ENCODE data around the gene ELL3. TPM values are rescaled to one million over a fixed set of nuclear protein-coding genes. Genes with fewer than 3 reads are reported as not detected.

The ELL3 gene
- total RNA-seq, 6 experiments from 2014 or later = 0.39 to 2.0 (median 1.7) TPM

GRCh38 chr15:43777267-43777914 is 625 bp upstream of the ELL3 start:
- WGBS (ENCODE audit: insufficient coverage, low coverage, low lambda C conversion rate, missing lambda C conversion rate) = 0% methylated on average over 7 of the region's 31 CpGs
- intact Hi-C loops (cut with DNase I) = no loop called here
- TF ChIP-seq POLR2A (IDR thresholded peaks at IDR 0.05) = no peak
- TF ChIP-seq, protein P1, sequence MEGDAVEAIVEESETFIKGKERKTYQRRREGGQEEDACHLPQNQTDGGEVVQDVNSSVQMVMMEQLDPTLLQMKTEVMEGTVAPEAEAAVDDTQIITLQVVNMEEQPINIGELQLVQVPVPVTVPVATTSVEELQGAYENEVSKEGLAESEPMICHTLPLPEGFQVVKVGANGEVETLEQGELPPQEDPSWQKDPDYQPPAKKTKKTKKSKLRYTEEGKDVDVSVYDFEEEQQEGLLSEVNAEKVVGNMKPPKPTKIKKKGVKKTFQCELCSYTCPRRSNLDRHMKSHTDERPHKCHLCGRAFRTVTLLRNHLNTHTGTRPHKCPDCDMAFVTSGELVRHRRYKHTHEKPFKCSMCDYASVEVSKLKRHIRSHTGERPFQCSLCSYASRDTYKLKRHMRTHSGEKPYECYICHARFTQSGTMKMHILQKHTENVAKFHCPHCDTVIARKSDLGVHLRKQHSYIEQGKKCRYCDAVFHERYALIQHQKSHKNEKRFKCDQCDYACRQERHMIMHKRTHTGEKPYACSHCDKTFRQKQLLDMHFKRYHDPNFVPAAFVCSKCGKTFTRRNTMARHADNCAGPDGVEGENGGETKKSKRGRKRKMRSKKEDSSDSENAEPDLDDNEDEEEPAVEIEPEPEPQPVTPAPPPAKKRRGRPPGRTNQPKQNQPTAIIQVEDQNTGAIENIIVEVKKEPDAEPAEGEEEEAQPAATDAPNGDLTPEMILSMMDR (IDR thresholded peaks at IDR 0.05) = peak; percentile 63 to 81 (median 80)

GRCh38 chr15:43776101-43776717 is 557 bp downstream of the ELL3 start:
- peak overlapping the region; percentile 74 to 81 (median 80) for H3K27ac ChIP-seq
- WGBS (ENCODE audit: insufficient coverage, low coverage, low lambda C conversion rate, missing lambda C conversion rate) = 11% methylated on average over 22 of the region's 35 CpGs
- no peak for TF ChIP-seq POLR2A (IDR thresholded peaks at IDR 0.05)
- TF ChIP-seq, protein P1 (IDR thresholded peaks at IDR 0.05) = no peak
- peak; percentile 2 to 19 (median 8) for ATAC-seq
- H3K36me3 ChIP-seq = peaks cover 8 to 26% (median 20%) of the 10 kb centered on the region in 4 donors
- peaks cover 0 to 7% (median 2%) of the 10 kb centered on the region in 4 donors for H3K4me1 ChIP-seq
- peak overlapping the region; percentile 54 to 69 (median 63) for H3K4me3 ChIP-seq
- DNase-seq = peak in 2 of 3 donors; percentile 58
- no peaks in the 10 kb centered on the region for H3K9me3 ChIP-seq
- intact Hi-C loops (cut with DNase I) = no loop called here
- H3K27me3 ChIP-seq = no peaks in the 10 kb centered on the region

More at GRCh38 chr15:43777267-43777914, 625 bp upstream of the ELL3 start:
- Histone ChIP-seq H3K4me1 (peaks cover 0 to 7% (median 2%) of the 10 kb centered on the region in 4 donors), H3K9me3 (no peaks in the 10 kb centered on the region), H3K27ac (peak overlapping the region; percentile 74 to 81 (median 80)), H3K4me3 (peak overlapping the region; percentile 54 to 69 (median 63)), H3K27me3 (no peaks in the 10 kb centered on the region), H3K36me3 (peaks cover 4 to 15% (median 9%) of the 10 kb centered on the region in 4 donors)
- DNase-seq (peak; percentile 87 to 90 (median 88)), ATAC-seq (peak; percentile 72 to 83 (median 80))

DNA sequence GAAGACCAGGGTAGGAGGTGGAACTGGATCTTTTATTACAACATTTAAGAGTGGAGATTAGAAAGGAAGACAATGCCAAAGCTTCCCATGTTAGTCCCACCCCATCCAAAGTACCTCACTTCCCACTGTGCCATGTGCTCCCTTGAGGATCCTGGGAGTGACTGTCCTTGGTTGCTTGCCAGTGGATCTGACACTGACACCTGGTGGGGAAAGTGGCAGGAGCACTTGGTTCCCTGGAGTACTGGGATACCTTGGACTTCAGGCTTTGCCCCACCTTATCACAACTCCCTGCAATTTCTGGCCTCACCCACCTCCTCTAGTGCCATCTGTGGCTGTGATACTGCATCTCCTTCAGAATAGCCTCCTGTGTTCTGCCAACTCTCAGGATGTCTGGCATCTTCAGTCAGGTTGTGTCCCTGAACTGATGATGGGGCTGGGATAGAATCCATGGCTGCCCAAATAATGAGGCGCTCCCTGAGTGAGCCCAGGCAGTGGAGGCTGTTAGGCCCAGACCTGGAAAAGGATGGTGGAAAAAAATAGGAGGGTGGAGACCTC is 1.3 kb downstream of the ELL3 start:
- H3K4me3 ChIP-seq = no peak overlapping the region
- ATAC-seq = peak; percentile 51 to 64 (median 56)
- 80% methylated on average over 1 of the region's 1 CpG for WGBS (ENCODE audit: insufficient coverage, low coverage, low lambda C conversion rate, missing lambda C conversion rate)

DNA sequence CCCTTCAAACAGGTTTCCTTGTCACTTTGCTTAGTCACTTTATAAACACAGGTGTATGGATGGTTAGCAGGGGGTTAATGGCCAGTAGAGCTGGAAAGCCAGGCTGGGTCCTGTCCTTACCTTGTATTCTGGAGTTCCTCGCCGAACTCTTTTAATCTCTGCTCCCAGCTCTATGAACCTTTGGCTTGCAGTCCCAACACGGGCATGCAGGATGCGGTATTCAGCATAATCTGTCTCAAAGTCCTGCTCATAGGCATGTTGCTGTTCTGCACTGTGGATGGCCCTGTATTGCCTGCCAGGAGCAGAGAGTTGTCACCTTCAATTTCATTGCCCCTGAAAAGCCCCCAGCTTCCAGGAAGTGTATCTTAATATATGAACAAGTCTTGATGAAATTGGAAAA is 2.7 kb downstream of the ELL3 start:
- no peak overlapping the region for H3K27ac ChIP-seq
- no peaks in the 10 kb centered on the region for H3K27me3 ChIP-seq
- H3K36me3 ChIP-seq = peaks cover 10 to 48% (median 36%) of the 10 kb centered on the region in 4 donors
- intact Hi-C loops (cut with DNase I) = no loop called here
- 43% methylated on average over 4 of the region's 4 CpGs for WGBS (ENCODE audit: insufficient coverage, low coverage, low lambda C conversion rate, missing lambda C conversion rate)
- ATAC-seq = no peak
- DNase-seq = no peak
- TF ChIP-seq, protein P1 (IDR thresholded peaks at IDR 0.05) = no peak
- TF ChIP-seq POLR2A (IDR thresholded peaks at IDR 0.05) = no peak
- peaks cover 0 to 7% (median 2%) of the 10 kb centered on the region in 4 donors for H3K4me1 ChIP-seq
- no peak overlapping the region for H3K4me3 ChIP-seq
- H3K9me3 ChIP-seq = no peaks in the 10 kb centered on the region

More for the DNA sequence above, 1.3 kb downstream of the ELL3 start:
- Histone ChIP-seq H3K27ac (no peak overlapping the region), H3K9me3 (no peaks in the 10 kb centered on the region), H3K27me3 (no peaks in the 10 kb centered on the region), H3K4me1 (peaks cover 0 to 7% (median 2%) of the 10 kb centered on the region in 4 donors), H3K36me3 (peaks cover 10 to 34% (median 25%) of the 10 kb centered on the region in 4 donors)
- DNase-seq = peak; percentile 54 to 78 (median 69)
- intact Hi-C loops (cut with DNase I) = no loop called here
- peak; percentile 1 for TF ChIP-seq POLR2A (IDR thresholded peaks at IDR 0.05)
- TF ChIP-seq, protein P1 (IDR thresholded peaks at IDR 0.05) = peak; percentile 36 to 64 (median 55)

Data from right lobe of liver (tissue), 6 donors.